Islet of Langerhans (tissue), 1 donor: Measurements from ENCODE around the gene LNX2.

Experiments used
- FAIRE-seq: peaks from one replicate; lab custom pipeline; 2011; peaks lifted over from hg19 to GRCh38; lab: Jason Lieb, UNC

LNX2 gene

GRCh38 chr13:27620377-27621115 lies at the start of gene LNX2:
Gene LNX2, minus strand, starts transcription at chr13:27620529. Its CDS starts 38,826 bp downstream, at chr13:27581703.
- FAIRE-seq, result no peak

DNA sequence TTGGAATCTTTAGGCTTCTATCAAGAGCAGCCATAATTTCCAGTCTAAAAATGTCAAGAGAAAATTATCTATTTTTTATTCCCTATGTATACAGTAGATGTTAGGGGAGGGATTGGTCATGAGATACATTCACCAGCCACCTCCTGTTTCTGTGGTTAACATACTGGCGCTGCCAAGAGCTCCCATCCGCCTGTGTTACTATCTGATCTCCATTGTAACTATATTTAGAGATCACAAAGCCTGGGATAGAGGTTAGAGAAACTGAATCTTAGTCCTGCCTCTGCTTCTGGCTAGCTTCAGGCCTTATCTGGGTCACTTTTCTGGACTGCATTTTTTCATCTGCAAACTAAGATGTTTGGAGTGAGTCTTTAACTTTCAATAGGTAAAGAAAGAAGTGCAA lies 47.6 kb upstream of the LNX2 start:
- no peak for FAIRE-seq

DNA sequence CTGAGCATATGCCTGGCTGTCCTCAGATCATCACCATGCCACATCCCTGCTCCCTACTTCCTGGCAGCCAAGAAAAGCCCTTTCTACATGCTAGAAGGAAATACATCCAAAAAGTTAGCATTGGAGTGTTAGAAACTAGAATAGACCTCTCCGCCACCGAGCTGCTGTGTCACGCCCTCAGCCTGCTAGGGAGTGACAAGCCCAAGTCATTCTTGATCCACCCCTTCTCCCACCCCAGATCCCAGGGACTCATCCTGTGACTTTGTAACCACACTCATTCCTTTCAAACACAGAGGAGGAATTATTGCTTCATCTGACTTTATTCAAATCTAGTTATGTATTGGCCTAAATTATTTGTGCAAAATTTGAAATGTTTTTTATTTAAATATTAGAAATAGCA lies 46.6 kb upstream of the LNX2 start:
- no peak for FAIRE-seq

DNA sequence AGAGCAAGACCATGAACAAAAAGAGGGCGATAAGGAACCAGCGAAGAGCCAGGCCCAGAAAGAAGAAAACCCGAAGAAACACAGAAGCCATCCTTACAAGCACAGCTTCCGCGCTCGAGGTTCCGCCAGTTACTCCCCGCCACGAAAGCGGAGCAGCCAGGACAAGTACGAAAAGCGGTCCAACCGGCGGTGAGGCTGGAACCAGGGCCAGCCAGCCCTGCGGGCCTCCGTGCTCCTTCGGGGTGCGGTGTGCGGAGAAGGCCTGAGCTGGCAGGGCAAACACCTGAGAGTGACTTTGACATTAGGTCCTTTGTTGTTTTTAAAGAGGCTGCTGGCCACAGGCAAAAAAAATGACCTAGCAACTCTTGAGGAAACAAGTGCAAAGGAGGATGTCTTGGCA lies 45.4 kb upstream of the LNX2 start:
- no peak for FAIRE-seq

- FAIRE-seq, result no peak
Observed at GRCh38 chr13:27665333-27665732, 45.0 kb upstream of the LNX2 start.

DNA sequence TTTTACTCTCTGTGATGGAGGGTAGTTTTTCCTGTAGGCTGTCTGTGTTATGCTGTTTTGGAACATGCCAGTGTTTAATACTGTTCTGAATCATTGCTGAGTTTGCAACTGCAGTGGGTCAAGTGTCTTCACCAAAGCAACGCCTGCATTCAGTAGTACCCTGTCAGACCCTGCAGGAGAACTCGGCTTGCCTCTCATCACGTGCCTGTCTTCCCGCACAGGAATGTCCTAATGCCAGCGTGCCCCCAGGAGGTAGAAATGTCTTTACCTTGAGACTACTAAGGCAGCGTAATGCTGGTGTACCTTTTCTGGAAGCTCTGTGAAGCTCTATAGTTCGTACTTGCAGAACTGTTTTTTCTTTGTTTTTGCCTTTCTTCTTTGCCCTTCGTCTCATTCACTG lies 43.6 kb upstream of the LNX2 start:
- FAIRE-seq, result no peak

GRCh38 chr13:27662738-27663470 lies 42.6 kb upstream of the LNX2 start:
- no peak for FAIRE-seq

DNA sequence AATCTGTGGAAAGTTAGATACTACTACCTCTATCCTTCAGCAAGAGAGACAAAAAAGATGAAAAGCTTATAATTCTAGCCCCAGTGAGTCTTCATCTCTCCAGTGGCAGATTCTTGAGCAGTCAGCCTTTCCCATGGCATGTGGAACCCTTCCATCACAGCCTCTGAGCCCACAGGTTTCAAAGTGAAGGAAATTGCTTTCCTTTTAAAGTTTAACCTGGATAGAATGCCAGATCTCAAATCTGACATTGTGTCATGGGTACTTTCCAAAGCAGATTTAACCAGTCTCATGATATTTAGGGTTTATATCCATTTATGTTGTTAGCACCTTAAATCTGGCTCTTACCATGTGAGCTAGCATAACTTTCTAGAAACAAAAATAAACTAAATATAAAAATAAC lies 40.7 kb upstream of the LNX2 start:
- no peak for FAIRE-seq

DNA sequence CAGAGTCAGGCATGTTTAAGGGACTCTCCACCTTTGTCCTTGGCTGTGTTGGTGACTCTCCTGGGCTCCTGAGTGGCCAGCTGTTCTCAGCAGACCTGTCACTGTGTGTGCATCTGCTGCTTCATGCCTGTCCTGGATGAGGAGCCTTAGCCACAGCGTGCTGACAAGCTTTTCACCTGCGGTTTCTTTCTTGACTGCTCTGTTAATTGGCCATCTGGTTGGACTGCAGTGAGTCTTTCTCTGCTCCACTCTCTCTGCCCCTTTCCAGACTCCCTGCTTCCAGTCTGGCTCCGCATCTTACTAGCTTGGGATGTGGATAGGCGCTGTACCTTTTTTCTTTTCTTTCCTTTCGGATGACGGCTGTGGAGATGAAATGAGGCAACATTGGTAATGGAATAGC lies 40.2 kb upstream of the LNX2 start:
- no peak for FAIRE-seq

GRCh38 chr13:27659145-27659865 lies 39.0 kb upstream of the LNX2 start:
- no peak for FAIRE-seq

DNA sequence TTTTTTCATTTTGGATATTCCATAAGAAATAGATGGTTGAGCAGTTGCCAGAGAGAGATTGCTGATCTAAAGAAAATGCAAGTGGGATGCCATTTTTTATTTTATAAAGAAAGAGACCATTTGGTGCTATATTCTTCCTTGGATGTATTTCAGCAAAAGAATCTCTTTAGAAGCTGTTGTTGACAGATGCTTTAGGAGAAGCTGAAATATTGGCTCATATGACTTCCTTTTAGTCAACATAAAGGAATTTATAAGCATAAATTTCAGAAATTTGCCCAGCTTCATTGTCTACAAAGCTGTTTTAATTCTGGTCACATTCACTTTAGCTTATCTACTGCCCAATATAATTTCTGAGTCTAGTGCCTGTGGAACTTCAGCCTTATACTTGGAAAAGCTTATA lies 38.2 kb upstream of the LNX2 start:
- FAIRE-seq, result no peak

- no peak for FAIRE-seq
Observed at GRCh38 chr13:27657724-27658123, 37.4 kb upstream of the LNX2 start.

- peak; percentile 36 for FAIRE-seq
Observed at GRCh38 chr13:27654816-27655215, 34.5 kb upstream of the LNX2 start.

GRCh38 chr13:27654059-27654458 lies 33.7 kb upstream of the LNX2 start:
- no peak for FAIRE-seq

DNA sequence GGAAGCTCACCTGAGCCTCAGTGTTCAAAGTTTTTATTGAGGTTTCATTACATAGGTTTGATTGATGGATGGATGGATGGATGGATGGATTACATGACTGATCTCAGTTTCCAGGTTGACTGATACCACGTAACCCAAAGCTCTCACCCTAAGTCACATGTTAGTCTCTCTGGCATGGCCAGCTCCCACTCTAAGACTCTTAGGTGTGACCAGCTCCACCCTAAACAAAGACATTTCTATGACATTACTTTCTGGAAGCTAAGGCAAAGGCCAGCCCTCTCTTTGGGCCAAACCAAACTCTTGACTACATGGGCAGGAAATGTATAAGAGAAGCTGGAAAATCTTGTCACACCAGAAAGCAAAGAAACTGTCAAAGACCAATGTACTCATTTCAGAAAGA lies 30.0 kb upstream of the LNX2 start:
- no peak for FAIRE-seq

DNA sequence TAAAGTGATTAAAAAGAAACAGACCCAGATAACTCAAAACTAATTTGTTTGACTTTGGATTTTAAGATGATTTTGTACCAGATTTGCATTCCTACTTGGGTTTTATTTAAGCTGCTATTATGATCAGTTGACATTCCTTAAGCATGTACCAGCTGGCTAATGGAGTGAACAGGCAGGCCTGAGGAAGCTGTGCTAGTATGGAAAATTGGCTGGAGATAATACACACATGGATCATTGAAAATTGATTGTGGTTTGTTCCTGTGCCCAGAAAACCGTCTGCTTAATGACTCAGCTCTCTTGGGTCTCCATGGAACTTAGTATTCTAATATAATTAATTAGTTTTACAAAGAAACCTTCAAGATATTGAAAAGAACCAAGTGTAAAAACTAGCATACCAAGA lies 24.0 kb upstream of the LNX2 start:
- FAIRE-seq, result peak; percentile 82

- no peak for FAIRE-seq
Observed at GRCh38 chr13:27643334-27644132, 23.2 kb upstream of the LNX2 start.

DNA sequence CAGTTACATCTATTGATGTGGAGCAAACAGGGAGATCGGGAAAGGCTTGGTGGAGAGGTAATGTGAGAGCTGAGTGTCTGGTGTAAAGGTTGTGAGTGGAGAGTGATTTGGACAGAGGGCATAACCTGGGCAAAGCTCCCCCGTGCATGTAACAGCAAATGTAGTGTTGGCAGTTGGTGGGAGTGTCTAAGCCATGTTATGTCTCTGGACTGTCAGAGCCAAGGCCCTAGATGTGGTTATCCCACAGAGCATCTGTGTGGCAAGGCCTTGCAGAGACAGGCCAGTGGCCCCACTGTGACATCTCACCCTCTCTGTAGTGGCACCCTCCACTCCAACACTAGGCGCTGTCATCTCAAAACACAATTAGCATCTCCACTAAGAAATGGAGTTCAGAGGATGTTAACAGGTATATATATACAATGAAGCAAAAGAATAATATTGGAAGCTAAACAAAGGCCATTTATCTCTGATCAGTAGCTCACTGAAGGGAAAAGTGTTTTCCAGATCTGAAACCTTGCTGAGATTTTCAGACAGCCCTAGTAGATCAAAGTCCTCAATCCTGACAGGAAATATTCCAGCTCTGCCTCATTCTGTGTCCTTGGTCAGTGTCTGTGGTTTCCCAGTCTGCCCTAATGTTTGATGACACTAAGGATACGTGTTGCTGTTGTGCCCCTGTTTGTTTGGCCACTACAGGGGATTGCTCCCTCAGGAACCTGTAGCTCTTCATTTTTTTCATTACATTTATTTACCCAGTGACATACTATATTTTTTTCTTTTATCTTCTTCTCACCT lies 21.6 kb upstream of the LNX2 start:
- no peak for FAIRE-seq

- no peak for FAIRE-seq
Observed at GRCh38 chr13:27639186-27639585, 18.9 kb upstream of the LNX2 start.

- FAIRE-seq, result no peak
Observed at GRCh38 chr13:27638521-27638920, 18.2 kb upstream of the LNX2 start.

DNA sequence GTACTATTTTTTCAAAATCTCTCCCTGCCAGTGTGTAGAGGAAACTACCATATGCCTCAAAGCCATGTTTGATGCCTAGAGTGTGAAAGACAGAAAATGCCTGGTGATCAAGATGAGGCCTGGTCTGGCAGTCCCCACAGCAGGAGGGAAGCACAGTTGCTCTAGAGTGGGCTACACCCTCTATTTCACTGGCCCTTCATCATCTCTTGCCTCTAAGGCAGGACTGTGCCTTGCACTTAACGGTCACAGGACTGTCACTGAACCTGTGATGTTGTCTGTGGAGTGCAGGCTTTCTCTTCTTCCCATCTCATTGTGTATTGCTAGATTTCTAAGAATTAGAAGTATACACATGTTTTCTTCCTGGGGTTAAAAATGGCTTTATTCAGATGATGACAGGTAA lies 17.7 kb upstream of the LNX2 start:
- FAIRE-seq, result no peak

- FAIRE-seq, result no peak
Observed at GRCh38 chr13:27637289-27637626, 16.9 kb upstream of the LNX2 start.
